Heart right ventricle (tissue), 16 donors: ENCODE data around the gene CAMKK2. TPM values are rescaled to one million over a fixed set of nuclear protein-coding genes. Genes with fewer than 3 reads are reported as not detected.

Source experiments
- ATAC-seq, 8 donors: fragments of 200-7000 bp; cut with Tn5 transposase; one replicate each; pipeline ENCODE4 v1.9.1; 2020; ENCODE audit warnings: mild to moderate bottlenecking in 8 of 8, moderate library complexity in 8 of 8, moderate number of reproducible peaks in 1 of 8
- DNase-seq, 2 donors: peaks; one replicate each; pipeline ENCODE4 v3.0.0-alpha.2; 2020
- H3K27ac ChIP-seq, 10 donors: fragments of 200-600 bp; sonication (generic) in 2 of 10; one replicate each; pipeline versions ENCODE4 v1.5.0 to v1.8.0; 2020 to 2022; ENCODE audit warnings: mild to moderate bottlenecking in 3 of 10
- H3K27me3 ChIP-seq, 7 donors: fragments of 200-600 bp; one replicate each; pipeline ENCODE4 v1.8.0; 2021 to 2022; ENCODE audit warnings: mild to moderate bottlenecking in 2 of 7
- H3K36me3 ChIP-seq, 9 donors: fragments of 200-600 bp; sonication (generic) in 1 of 9; one replicate each; pipeline versions ENCODE4 v1.5.0 to v1.8.0; 2020 to 2022; ENCODE audit warnings: mild to moderate bottlenecking in 2 of 9
- H3K4me1 ChIP-seq, 9 donors: fragments of 200-600 bp; sonication (generic) in 1 of 9; one replicate each; pipeline versions ENCODE4 v1.5.0 to v1.8.0; 2020 to 2022; ENCODE audit warnings: mild to moderate bottlenecking in 4 of 9
- H3K4me3 ChIP-seq, 10 donors: fragments of 200-600 bp; sonication (generic) in 2 of 10; one replicate each; pipeline versions ENCODE4 v1.5.0 to v1.8.0; 2020 to 2022; ENCODE audit warnings: mild to moderate bottlenecking in 7 of 10, moderate library complexity in 2 of 10
- H3K9me3 ChIP-seq, 11 donors: fragments of 200-600 bp in 10 of 11; sonication (generic) in 2 of 11; one replicate each; pipeline versions ENCODE4 v1.5.0 to v1.8.0; 2013 to 2022; ENCODE audit warnings: mild to moderate bottlenecking in 2 of 11, control low read depth in 1 of 11, moderate library complexity in 1 of 11
- WGBS, 2 donors: extraction: QIAGEN DNeasy Blood & Tissue Kit; methylation state at CpG; one replicate each; pipeline ENCODE4 v1.1.7; 2013; ENCODE audit warnings: inconsistent platforms in 1 of 2; 5-methylcytosine and 5-hydroxymethylcytosine counted together
- intact Hi-C, 10 donors: fragments of 100-400 bp; cut with DNase I; formaldehyde crosslinking; loops; one replicate each; pipeline versions ENCODE4 v1.11.1 to v1.14.2; 2022
- polyA plus RNA-seq, 2 donors: library from polyadenylated mRNA; stranded (reverse); fragments of 200-250 nt; gene quantifications; one replicate each; pipeline ENCODE4 v1.2.3, GENCODE V29; 2013
- total RNA-seq, 10 donors: library from RNA; stranded (reverse); fragmentation: NEBNext Ultra II Directional in 3 of 10; extraction: Animal tissue kit (Norgen Biotek cat#: 25700) in 3 of 10; gene quantifications; one replicate each; pipeline versions ENCODE4 v1.2.1 to v1.2.4, GENCODE V29; 2021 to 2023
- TF ChIP-seq, protein P1 (sequence below), 9 donors: fragments of 200-600 bp; sonication (generic) in 2 of 9; IDR thresholded peaks; one replicate each; pipeline versions ENCODE4 v1.5.0 to v1.8.0; 2021 to 2022; ENCODE audit warnings: antibody characterized with exemption in 9 of 9, mild to moderate bottlenecking in 5 of 9, moderate library complexity in 1 of 9
- donor health status: Arrhythmogenic right ventricular cardiomyopathy.
- donor health status: ischemic (EF 13 %, LVEDD 7.1; RV severe dilation, severe dysfunction).
- donor health status: healthy with polysubstance abuse.
- donor health status: DM: no; HTN: yes; CAD: no.
- donor health status: DM: no; HTN: no; CAD: no.
- donor health status: ischemic (EF 25% LVEDD 6.9; RV normal size, moderate dysfunction).
- donor health status: ischemic (EF 25% LVEDD 5.7; RV mildly dilated, moderate dysfunction).
- donor health status: healthy.
- donor health status: DM: yes; HTN: yes; CAD: no.
- donor health status: Ischemic cardiomyopathy.
- donor health status: ischemic (EF 35%, LVEDD 5.7; RV mildly dilated, moderate dysfunction).
- donor health status: nonischemic (EF 11% LVEDD 7.7; RV severe dilation, severe dysfunction).
- donor health status: DM: yes; HTN: yes; CAD: no.
- donor health status: PGD.
- donor health status: ischemic (EF 29% LVEDD 5.4; RV normal size, mild dysfunction).
- donor health status: nonischemic (EF 23%, LVEDD 6.1; RV moderate dilation, normal function).

CAMKK2 gene
- total and polyA plus RNA-seq, 12 donors = 10.8 to 19.3 (median 15.8) TPM

DNA sequence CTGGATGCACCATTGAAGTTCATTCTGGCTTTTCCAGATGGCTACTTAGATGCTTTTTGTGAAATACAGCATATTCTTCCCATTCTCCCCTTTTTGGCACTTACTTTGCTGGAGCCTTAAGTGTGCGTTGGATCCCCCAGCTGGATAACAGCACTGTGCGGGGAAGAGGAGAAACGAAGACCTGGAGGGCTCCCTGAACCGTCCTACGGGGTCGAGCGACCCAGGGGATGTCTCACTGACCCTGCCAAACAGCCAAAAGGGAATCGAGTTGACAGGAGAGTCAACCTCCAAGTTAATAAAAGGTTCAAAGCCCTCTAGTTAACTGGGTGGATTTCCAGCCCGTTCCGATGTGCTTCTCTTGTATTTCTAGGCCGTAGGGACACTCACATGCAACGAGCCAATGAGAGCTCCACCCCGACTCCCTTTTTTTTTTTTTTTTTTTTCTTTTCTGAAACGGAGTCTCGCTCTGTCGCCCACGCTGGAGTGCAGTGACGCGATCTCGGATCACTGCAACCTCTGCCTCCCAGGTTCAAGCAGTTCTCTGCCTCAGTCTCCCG lies 1.0 kb upstream of the CAMKK2 start:
- no peaks in the 10 kb centered on the region for H3K27me3 ChIP-seq
- 8 to 10% methylated on average over 21 of the region's 21 CpGs for WGBS, 2 donors
- peak in 6 of 8 donors; percentile 2 to 31 (median 8) for ATAC-seq
- intact Hi-C loops = no loop called here
- no peaks in the 10 kb centered on the region for H3K9me3 ChIP-seq
- peak overlapping the region; percentile 78 to 100 (median 95) for H3K4me3 ChIP-seq
- peak overlapping the region; percentile 15 to 92 (median 86) for H3K27ac ChIP-seq
- peaks cover 0 to 6% (median 0%) of the 10 kb centered on the region in 9 donors for H3K36me3 ChIP-seq
- H3K4me1 ChIP-seq = peaks cover 11 to 42% (median 28%) of the 10 kb centered on the region in 9 donors
- no peak for DNase-seq
- TF ChIP-seq, protein P1, sequence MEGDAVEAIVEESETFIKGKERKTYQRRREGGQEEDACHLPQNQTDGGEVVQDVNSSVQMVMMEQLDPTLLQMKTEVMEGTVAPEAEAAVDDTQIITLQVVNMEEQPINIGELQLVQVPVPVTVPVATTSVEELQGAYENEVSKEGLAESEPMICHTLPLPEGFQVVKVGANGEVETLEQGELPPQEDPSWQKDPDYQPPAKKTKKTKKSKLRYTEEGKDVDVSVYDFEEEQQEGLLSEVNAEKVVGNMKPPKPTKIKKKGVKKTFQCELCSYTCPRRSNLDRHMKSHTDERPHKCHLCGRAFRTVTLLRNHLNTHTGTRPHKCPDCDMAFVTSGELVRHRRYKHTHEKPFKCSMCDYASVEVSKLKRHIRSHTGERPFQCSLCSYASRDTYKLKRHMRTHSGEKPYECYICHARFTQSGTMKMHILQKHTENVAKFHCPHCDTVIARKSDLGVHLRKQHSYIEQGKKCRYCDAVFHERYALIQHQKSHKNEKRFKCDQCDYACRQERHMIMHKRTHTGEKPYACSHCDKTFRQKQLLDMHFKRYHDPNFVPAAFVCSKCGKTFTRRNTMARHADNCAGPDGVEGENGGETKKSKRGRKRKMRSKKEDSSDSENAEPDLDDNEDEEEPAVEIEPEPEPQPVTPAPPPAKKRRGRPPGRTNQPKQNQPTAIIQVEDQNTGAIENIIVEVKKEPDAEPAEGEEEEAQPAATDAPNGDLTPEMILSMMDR (IDR thresholded peaks at IDR 0.05) = no peak

DNA sequence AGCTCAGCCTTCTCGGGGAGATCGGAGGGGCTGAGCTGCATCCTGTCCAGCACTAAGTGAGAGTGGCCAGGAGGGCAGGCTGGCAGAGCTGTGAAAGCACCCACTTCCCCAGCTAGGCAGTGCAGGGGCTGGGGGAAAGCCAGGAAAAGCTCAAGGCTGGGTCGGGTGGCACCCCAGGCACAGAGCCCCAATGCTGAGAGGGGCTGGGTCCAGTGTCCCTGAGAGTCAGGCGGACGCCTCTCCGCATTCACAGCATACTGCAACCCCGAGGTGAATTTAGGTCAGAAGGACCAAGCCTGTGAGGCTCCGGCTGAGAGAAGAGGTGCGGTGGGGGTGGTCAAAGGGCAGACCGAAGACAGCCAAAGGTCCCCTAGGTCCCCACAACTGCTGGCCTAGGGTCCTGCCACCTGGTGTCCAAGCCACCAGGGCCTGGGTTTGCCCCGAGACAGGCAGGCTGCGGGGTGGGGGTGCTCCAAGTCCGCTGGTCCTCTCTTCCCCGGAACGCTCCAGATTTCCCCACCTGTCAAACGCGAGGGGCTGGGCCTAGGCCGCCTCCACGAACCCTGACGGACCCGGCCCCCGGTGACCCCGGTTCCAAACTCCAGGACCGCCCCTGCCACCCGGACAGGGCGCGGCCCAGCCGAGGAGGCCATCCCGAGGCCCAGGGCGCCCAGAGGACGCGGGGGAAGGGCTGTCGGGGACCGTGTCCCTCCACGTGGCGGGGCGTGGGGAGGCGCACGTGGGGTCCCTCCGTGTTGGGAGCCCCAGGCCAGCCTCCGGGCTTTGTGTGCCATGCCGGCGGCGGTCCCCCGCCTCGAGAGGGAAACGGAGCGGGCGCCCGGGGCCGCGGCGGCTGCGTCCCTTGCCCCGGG lies 527 bp downstream of the CAMKK2 start:
- ATAC-seq (peak; percentile 18 to 70 (median 34)), DNase-seq (peak in 1 of 2 donors; percentile 34)
- no peaks in the 10 kb centered on the region for H3K9me3 ChIP-seq
- H3K4me1 ChIP-seq = peaks cover 11 to 57% (median 28%) of the 10 kb centered on the region in 9 donors
- WGBS, 2 donors = 1% methylated on average over 54 to 55 of the region's 55 CpGs
- TF ChIP-seq, protein P1 (IDR thresholded peaks at IDR 0.05) = peak in 2 of 9 donors; percentile 9 to 17
- no peaks in the 10 kb centered on the region for H3K27me3 ChIP-seq
- intact Hi-C loops = no loop called here
- peaks cover 0 to 19% (median 0%) of the 10 kb centered on the region in 9 donors for H3K36me3 ChIP-seq
- H3K27ac ChIP-seq = peak overlapping the region; percentile 73 to 97 (median 92)
- H3K4me3 ChIP-seq = peak overlapping the region; percentile 89 to 100 (median 98)

DNA sequence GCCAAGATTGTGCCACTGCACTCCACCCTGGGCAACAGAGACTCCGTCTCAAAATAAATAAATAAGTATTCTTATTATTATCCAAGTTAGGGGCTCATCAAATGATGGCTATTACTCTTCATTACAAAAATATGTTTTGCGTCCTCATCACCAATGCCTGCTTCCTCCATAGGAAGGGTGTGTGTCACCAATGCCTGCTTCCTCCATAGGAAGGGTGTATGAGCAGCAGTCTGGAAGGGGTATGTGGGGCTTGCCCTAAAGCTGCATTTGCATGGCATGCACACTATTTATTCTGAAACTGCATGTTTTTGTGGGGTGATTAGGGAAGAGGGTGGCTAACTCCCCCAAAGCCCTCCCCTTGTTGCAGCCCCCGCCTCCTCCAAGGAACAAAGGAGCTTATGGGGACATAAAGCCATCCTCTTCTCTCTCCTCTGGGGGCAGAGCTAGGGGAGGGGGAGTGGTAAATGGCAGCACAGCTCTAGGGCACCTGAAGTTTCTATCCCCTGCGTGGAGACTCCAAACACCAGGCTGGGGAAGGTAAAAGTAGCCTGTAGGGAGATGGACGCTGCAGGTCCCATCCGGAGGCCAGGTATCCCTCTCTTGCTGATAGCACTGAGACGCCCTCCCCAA lies 1.3 kb downstream of the CAMKK2 start:
- Histone ChIP-seq H3K9me3 (no peaks in the 10 kb centered on the region), H3K4me3 (peak overlapping the region in 9 of 10 donors; percentile 89 to 100 (median 98)), H3K4me1 (peaks cover 11 to 60% (median 28%) of the 10 kb centered on the region in 9 donors), H3K36me3 (peaks cover 0 to 23% (median 0%) of the 10 kb centered on the region in 9 donors), H3K27me3 (no peaks in the 10 kb centered on the region), H3K27ac (peak overlapping the region in 5 of 10 donors; percentile 87 to 97 (median 95))
- DNase-seq = no peak
- intact Hi-C loops = no loop called here
- TF ChIP-seq, protein P1 (IDR thresholded peaks at IDR 0.05) = no peak
- WGBS, 2 donors = 39 to 40% methylated on average over 7 of the region's 7 CpGs
- no peak for ATAC-seq
